GM23248 (cell line): Measurements from ENCODE around the gene SLITRK4. TPM values are rescaled to one million over a fixed set of nuclear protein-coding genes. Genes with fewer than 3 reads are reported as not detected.

Experiments used
- DNase-seq: peaks from one replicate; pipeline ENCODE4 v3.0.0-alpha.2; 2015
- H2AFZ ChIP-seq: fragments of 200-600 bp; sonication (generic); 2 replicates; pipeline ENCODE4 v1.6.1; 2016; ENCODE audit warnings: antibody characterized with exemption
- H3F3A ChIP-seq: fragments of 200-600 bp; sonication (generic); 2 replicates; pipeline ENCODE4 v1.6.1; 2016; ENCODE audit warnings: mild to moderate bottlenecking, antibody characterized with exemption, mixed run types; ENCODE audit not compliant: insufficient read depth
- H3K27ac ChIP-seq: fragments of 200-600 bp; sonication (generic); 2 replicates; pipeline ENCODE4 v1.5.1; 2016; ENCODE audit warnings: mild to moderate bottlenecking
- H3K27me3 ChIP-seq: fragments of 200-600 bp; sonication (generic); replicated peaks from 2 replicates; pipeline ENCODE4 v1.6.1; 2016; ENCODE audit warnings: mild to moderate bottlenecking; ENCODE audit not compliant: insufficient read depth
- H3K36me3 ChIP-seq: fragments of 200-600 bp; sonication (generic); 2 replicates; pipeline ENCODE4 v1.6.1; 2016; ENCODE audit warnings: low read depth, mild to moderate bottlenecking
- H3K4me1 ChIP-seq: fragments of 200-600 bp; sonication (generic); 2 replicates; pipeline ENCODE4 v1.6.1; 2016; ENCODE audit warnings: mild to moderate bottlenecking; ENCODE audit not compliant: insufficient read depth
- H3K4me2 ChIP-seq: fragments of 200-600 bp; sonication (generic); one replicate; pipeline ENCODE4 v1.6.1; 2016; ENCODE audit warnings: mild to moderate bottlenecking; ENCODE audit not compliant: unreplicated experiment
- H3K4me3 ChIP-seq: fragments of 200-600 bp; sonication (generic); 2 replicates; pipeline ENCODE4 v1.5.1; 2016; ENCODE audit warnings: mild to moderate bottlenecking
- H3K79me2 ChIP-seq: fragments of 200-600 bp; sonication (generic); 2 replicates; pipeline ENCODE4 v1.6.1; 2016; ENCODE audit warnings: mild to moderate bottlenecking; ENCODE audit not compliant: insufficient read depth
- H3K9ac ChIP-seq: fragments of 200-600 bp; sonication (generic); 2 replicates; pipeline ENCODE4 v1.6.1; 2016; ENCODE audit warnings: mild to moderate bottlenecking
- H3K9me2 ChIP-seq: fragments of 200-600 bp; sonication (generic); 2 replicates; pipeline ENCODE4 v1.6.1; 2016; ENCODE audit warnings: mixed run types, mild to moderate bottlenecking, moderate library complexity; ENCODE audit not compliant: insufficient read depth
- H3K9me3 ChIP-seq: fragments of 200-600 bp; sonication (generic); one replicate; pipeline ENCODE4 v1.6.1; 2017; ENCODE audit warnings: low read depth
- H4K20me1 ChIP-seq: fragments of 200-600 bp; sonication (generic); 2 replicates; pipeline ENCODE4 v1.6.0; 2016; ENCODE audit not compliant: insufficient read depth
- EZH2 ChIP-seq: fragments of 200-600 bp; sonication (generic); IDR thresholded peaks from 2 replicates; pipeline ENCODE4 v1.6.1; 2018; ENCODE audit warnings: antibody characterized with exemption, mild to moderate bottlenecking; ENCODE audit not compliant: insufficient read depth, poor library complexity, severe bottlenecking
- EZH2phosphoT487 ChIP-seq: fragments of 200-600 bp; sonication (generic); IDR thresholded peaks from 2 replicates; pipeline ENCODE4 v1.6.1; 2018; ENCODE audit warnings: antibody characterized with exemption, moderate library complexity, mild to moderate bottlenecking, low read depth; ENCODE audit not compliant: insufficient read depth
- WGBS, 2 experiments: methylation state at CpG; one replicate each; pipeline ENCODE4 v1.1.6; 2015 to 2017; ENCODE audit warnings: low lambda C conversion rate in 2 of 2, low coverage in 1 of 2; ENCODE audit errors: missing lambda C conversion rate in 2 of 2; 5-methylcytosine and 5-hydroxymethylcytosine counted together
- in situ Hi-C: fragments of 300-500 bp; cut with MboI; formaldehyde crosslinking; loops from 2 replicates; pipeline ENCODE4 v1.15.0; 2020
- polyA plus RNA-seq: library from polyadenylated mRNA; unstranded; fragments of >200 nt; fragmentation: Nextera tagmentation; extraction: Ambion mirVana; gene quantifications from 2 replicates; pipeline ENCODE4 v1.2.1, GENCODE V29; 2016
- total RNA-seq: library from RNA; depleted of rRNA; stranded (reverse); fragments of >200 nt; shearing (Covaris generic); gene quantifications from 2 replicates; pipeline ENCODE4 v1.2.3, GENCODE V29; 2014

Gene SLITRK4
- total and polyA plus RNA-seq, 2 experiments from 2014 or later = not detected

DNA sequence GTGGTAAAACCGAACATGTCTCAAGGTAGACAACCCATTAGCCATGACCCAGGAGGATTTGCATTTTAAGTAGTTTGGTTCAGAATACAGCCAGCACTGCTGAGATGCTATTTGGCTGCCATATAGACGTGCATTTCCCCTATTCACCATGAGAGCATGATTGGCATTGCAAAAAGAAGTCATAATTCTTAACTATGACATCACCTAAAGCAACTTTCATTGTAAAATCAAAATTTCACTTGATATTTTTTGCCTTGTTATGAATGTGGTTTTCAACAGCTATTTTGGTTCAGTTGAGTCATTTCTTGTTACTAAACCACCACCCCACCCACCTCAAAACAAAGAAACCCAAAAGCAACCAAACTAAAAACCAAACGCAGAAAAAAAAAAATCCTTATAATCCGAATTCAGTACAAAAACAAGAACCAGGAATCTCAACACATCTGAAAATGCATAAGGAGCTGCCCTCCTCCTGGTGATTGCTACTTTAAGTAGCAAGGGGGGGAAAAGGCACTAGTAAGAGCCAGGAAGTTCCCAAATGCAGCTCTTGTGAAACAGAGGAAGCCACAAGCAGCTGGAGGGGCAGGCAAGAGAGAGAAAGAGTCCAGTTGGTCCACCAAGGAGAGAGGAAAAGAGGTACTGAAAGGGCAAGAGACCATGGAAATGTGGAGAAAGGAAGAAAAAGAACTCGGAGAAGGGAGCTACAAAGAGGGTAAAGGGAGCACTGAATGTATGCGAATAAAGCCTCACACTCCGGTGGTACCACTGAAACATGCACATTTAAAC is 3.1 kb downstream of the SLITRK4 start:
- no peak overlapping the region for H3K9ac ChIP-seq

DNA sequence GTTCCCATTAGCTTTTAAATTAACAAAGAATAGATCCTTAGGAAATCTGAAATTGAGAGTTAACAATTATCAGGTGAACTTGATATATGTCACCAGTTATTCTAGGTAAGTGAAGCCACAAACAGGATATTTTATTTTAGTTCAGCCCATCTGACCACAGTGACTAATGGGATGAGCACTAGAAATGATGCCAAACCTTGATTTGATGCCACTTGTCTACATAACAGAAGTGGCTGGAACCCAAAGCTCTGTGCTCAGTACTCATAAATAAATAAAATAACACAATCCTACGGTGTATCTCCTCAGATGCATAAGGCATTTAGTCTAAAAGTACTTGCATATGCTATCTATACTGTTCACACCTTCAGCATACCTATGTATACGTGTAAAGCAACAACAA is 12.2 kb downstream of the SLITRK4 start:
- TF ChIP-seq EZH2 (no peak), EZH2phosphoT487 (no peak)
- no peaks in the 10 kb centered on the region for H3K79me2 ChIP-seq
- DNase-seq = no peak
- no peak overlapping the region for H3K9ac ChIP-seq
- H3K4me2 ChIP-seq = no peak overlapping the region
- in situ Hi-C loops = no loop called here
- H3K4me1 ChIP-seq = no peaks in the 10 kb centered on the region
- no peak overlapping the region for H3K27ac ChIP-seq
- no peaks in the 10 kb centered on the region for H3F3A ChIP-seq
- H3K4me3 ChIP-seq = no peak overlapping the region
- no peaks in the 10 kb centered on the region for H3K9me3 ChIP-seq
- no peak overlapping the region for H2AFZ ChIP-seq
- H3K9me2 ChIP-seq = no peaks in the 10 kb centered on the region
- H3K36me3 ChIP-seq = no peaks in the 10 kb centered on the region
- H3K27me3 ChIP-seq = no peaks in the 10 kb centered on the region
- 9 to 11% methylated on average over 2 of the region's 2 CpGs for WGBS, 2 experiments
- no peaks in the 10 kb centered on the region for H4K20me1 ChIP-seq

More for the DNA sequence above, 3.1 kb downstream of the SLITRK4 start:
- Histone ChIP-seq H3K27ac (no peak overlapping the region), H4K20me1 (no peaks in the 10 kb centered on the region), H3K9me3 (no peaks in the 10 kb centered on the region), H3K4me1 (no peaks in the 10 kb centered on the region), H3K4me2 (no peak overlapping the region), H3K27me3 (no peaks in the 10 kb centered on the region), H3K79me2 (no peaks in the 10 kb centered on the region), H3K9me2 (no peaks in the 10 kb centered on the region), H3F3A (no peaks in the 10 kb centered on the region), H3K36me3 (no peaks in the 10 kb centered on the region), H2AFZ (no peak overlapping the region), H3K4me3 (no peak overlapping the region)
- TF ChIP-seq EZH2phosphoT487 = no peak
- no peak for TF ChIP-seq EZH2
- WGBS, 2 experiments = 2 to 5% methylated on average over 7 of the region's 7 CpGs
- DNase-seq = no peak
- in situ Hi-C loops = no loop called here

GRCh38 chrX:143621276-143621675 is 14.6 kb downstream of the SLITRK4 start:
- Histone ChIP-seq H3K4me1 (no peaks in the 10 kb centered on the region), H3K27me3 (no peaks in the 10 kb centered on the region), H3F3A (no peaks in the 10 kb centered on the region), H4K20me1 (no peaks in the 10 kb centered on the region), H3K4me2 (no peak overlapping the region), H3K36me3 (no peaks in the 10 kb centered on the region), H2AFZ (no peak overlapping the region), H3K27ac (no peak overlapping the region), H3K9me2 (no peaks in the 10 kb centered on the region), H3K9ac (no peak overlapping the region), H3K4me3 (no peak overlapping the region), H3K9me3 (no peaks in the 10 kb centered on the region), H3K79me2 (no peaks in the 10 kb centered on the region)
- WGBS, 2 experiments = 9 to 48% methylated on average over 2 of the region's 2 CpGs
- no peak for TF ChIP-seq EZH2
- no peak for TF ChIP-seq EZH2phosphoT487
- no peak for DNase-seq
- in situ Hi-C loops = no loop called here

DNA sequence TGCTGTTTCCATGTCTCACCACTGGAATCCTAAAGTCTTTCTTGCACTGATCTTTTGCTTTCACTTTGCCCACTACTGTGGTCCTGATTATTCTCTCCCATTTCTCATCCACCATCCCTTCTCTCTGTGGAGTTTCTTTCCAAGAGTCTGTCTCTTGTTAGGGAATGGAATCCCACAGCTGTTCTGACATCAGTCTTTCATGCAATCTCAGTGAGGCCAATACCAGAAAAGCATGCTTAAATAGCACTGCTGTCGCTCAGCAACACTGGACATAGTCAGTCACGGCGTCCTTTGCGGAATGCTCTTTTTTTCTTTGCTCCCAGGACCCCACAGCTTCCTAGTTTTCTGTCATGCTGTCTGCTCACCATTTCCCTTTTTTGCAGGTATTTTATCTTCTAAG is 20.1 kb downstream of the SLITRK4 start:
- no peak overlapping the region for H3K4me2 ChIP-seq

GRCh38 chrX:143601809-143602208 is 34.1 kb downstream of the SLITRK4 start:
- no peaks in the 10 kb centered on the region for H3K36me3 ChIP-seq
- no peak for DNase-seq
- H3K27me3 ChIP-seq = no peaks in the 10 kb centered on the region
- H3K9ac ChIP-seq = no peak overlapping the region
- H3K9me3 ChIP-seq = no peaks in the 10 kb centered on the region
- 79 to 80% methylated on average over 1 of the region's 1 CpG for WGBS, 2 experiments
- in situ Hi-C loops = no loop called here
- no peak overlapping the region for H2AFZ ChIP-seq
- no peaks in the 10 kb centered on the region for H4K20me1 ChIP-seq
- no peak overlapping the region for H3K4me3 ChIP-seq
- H3K27ac ChIP-seq = no peak overlapping the region
- no peak for TF ChIP-seq EZH2phosphoT487
- no peak for TF ChIP-seq EZH2
- H3K9me2 ChIP-seq = no peaks in the 10 kb centered on the region
- H3F3A ChIP-seq = no peaks in the 10 kb centered on the region
- H3K4me1 ChIP-seq = no peaks in the 10 kb centered on the region
- H3K79me2 ChIP-seq = no peaks in the 10 kb centered on the region
- no peak overlapping the region for H3K4me2 ChIP-seq

More for the DNA sequence above, 20.1 kb downstream of the SLITRK4 start:
- no peak for DNase-seq
- no peak for TF ChIP-seq EZH2phosphoT487
- Histone ChIP-seq H4K20me1 (no peaks in the 10 kb centered on the region), H3K4me3 (no peak overlapping the region), H3F3A (no peaks in the 10 kb centered on the region), H3K9me2 (no peaks in the 10 kb centered on the region), H3K79me2 (no peaks in the 10 kb centered on the region), H3K36me3 (no peaks in the 10 kb centered on the region), H3K27me3 (no peaks in the 10 kb centered on the region), H3K4me1 (no peaks in the 10 kb centered on the region), H3K27ac (no peak overlapping the region), H3K9me3 (no peaks in the 10 kb centered on the region), H3K9ac (no peak overlapping the region), H2AFZ (no peak overlapping the region)
- in situ Hi-C loops = no loop called here
- 2 to 10% methylated on average over 4 of the region's 4 CpGs for WGBS, 2 experiments
